H1 (cell line): ENCODE measurements around the gene TMEM170A.

ENCODE experiments used
- ATF2 ChIP-seq: IDR thresholded peaks from 2 replicates; pipeline ENCODE4 v1.6.1; 2012; ENCODE audit warnings: low read length, inconsistent platforms
- CHD1 ChIP-seq: IDR thresholded peaks from 2 replicates; pipeline ENCODE4 v1.6.1; 2012; ENCODE audit warnings: low read depth, low read length, improper control_type of control experiment
- CTCF ChIP-seq, 3 experiments: IDR thresholded peaks; 1 replicate in 2 of 3; 2 replicates in 1 of 3; pipeline versions ENCODE4 v1.5.1 to v1.6.1; 2011; ENCODE audit warnings: low read length in 3 of 3, mild to moderate bottlenecking in 3 of 3, inconsistent platforms in 2 of 3, low read depth in 1 of 3, moderate library complexity in 1 of 3; ENCODE audit not compliant: insufficient read depth in 1 of 3; ENCODE audit errors: control extremely low read depth in 1 of 3
- EZH2 ChIP-seq: fragments of 200-600 bp; sonication (generic); IDR thresholded peaks from 2 replicates; pipeline ENCODE4 v1.7.1; 2012; ENCODE audit warnings: low read depth, mild to moderate bottlenecking, moderate library complexity, low read length, inconsistent platforms; ENCODE audit not compliant: severe bottlenecking
- HDAC2 ChIP-seq, 2 experiments: fragments of 300-600 bp in 1 of 2; sonication (generic) in 1 of 2; IDR thresholded peaks; 2 replicates each; pipeline ENCODE4 v1.6.1; 2011 to 2012; ENCODE audit warnings: low read depth in 2 of 2, low read length in 2 of 2, mild to moderate bottlenecking in 2 of 2, moderate library complexity in 2 of 2, borderline replicate concordance in 1 of 2, inconsistent platforms in 1 of 2
- MAFK ChIP-seq: IDR thresholded peaks from 2 replicates; pipeline ENCODE4 v1.6.1; 2012; ENCODE audit warnings: low read depth, mild to moderate bottlenecking, improper control_type of control experiment, low read length
- RBBP5 ChIP-seq: IDR thresholded peaks from 2 replicates; pipeline ENCODE4 v1.7.1; 2012; ENCODE audit warnings: low read depth, mild to moderate bottlenecking, inconsistent platforms, low read length, moderate library complexity, borderline replicate concordance
- RXRA ChIP-seq: IDR thresholded peaks from 2 replicates; pipeline ENCODE4 v1.6.1; 2011; ENCODE audit warnings: low read depth, mild to moderate bottlenecking, low read length, moderate library complexity; ENCODE audit not compliant: insufficient read depth
- SIX5 ChIP-seq: IDR thresholded peaks from 2 replicates; pipeline ENCODE4 v1.6.1; 2011; ENCODE audit warnings: mild to moderate bottlenecking, low read depth, low read length

GRCh38 chr16:75394941-75395340 lies 69.5 kb downstream of the TMEM170A start:
- TF ChIP-seq ATF2 (no peak), RXRA (no peak), CHD1 (no peak), HDAC2 (IDR thresholded peaks at IDR 0.05; ENCODE audit: borderline replicate concordance in 1 of 2, low read depth in 2 of 2, low read length in 2 of 2) (no peak), CTCF (IDR thresholded peaks at IDR 0.05; ENCODE audit: control extremely low read depth in 1 of 3, insufficient read depth in 1 of 3, low read depth in 1 of 3, low read length in 3 of 3) (no peak), RBBP5 (no peak), EZH2 (no peak), MAFK (no peak), SIX5 (no peak)
